ENCODE data around the gene TIE1.

GRCh38 chr1:43299101-43299500 lies 1.7 kb upstream of the TIE1 start:
- TF ChIP-seq EP300 (IDR thresholded peaks at IDR 0.05): no peak
- TF ChIP-seq CTCF (IDR thresholded peaks at IDR 0.05): no peak

Data from ovary (tissue), 3 donors.